GM18868 (cell line): ENCODE data around the gene FEN1.

ENCODE experiments used
- ATAC-seq: cut with Tn5 transposase; IDR thresholded peaks from one replicate; pipeline ENCODE4 v1.9.1; 2021; ENCODE audit warnings: mild to moderate bottlenecking, moderate library complexity; ENCODE audit not compliant: unreplicated experiment

The FEN1 gene

DNA sequence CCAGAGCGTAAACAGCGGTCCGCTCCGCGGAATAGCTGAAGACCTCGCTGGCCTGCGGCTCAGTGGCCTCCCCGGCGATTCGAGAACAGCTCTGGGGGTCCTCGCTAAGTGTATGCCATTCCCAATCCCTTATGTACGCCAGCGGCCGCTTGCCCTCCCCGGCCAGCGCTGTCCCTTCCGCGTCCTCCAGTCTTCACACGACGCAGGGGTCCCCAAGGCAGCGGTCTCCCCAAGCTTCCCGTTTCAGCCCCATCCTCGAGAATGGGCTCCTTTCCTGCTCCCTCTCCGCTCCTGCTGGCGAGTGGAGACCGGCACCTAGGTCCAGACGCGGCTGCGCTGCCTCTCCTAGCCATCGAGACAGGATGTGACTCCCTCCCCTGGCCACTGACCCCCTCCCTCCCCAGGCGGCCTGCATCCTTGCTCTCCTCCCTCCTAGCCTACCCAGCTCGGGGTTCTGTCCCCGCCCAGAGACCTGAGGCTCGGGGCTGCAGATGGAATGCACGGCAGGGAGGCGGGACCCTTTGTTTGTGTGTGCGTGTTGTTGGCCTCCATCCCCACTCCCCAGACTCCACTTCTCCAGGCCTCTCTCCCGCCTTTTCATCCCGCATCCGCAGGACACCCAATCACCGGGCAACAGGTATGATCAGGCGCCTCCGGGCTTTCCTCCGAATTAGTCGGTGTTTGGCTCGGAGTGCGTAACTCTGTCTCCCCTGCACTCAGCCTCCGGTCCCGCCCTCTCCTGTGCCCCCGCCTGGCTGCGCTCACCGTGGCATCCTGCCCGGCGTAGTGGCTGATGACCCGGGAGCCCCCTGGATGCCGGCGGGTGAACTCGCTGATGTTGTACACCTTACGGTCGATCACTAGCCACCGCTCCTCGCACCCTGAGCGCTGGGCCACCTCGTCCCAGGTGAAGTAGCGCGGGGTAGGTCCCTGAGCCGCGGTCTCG is 23.4 kb downstream of the FEN1 start:
- ATAC-seq = peak; percentile 35

DNA sequence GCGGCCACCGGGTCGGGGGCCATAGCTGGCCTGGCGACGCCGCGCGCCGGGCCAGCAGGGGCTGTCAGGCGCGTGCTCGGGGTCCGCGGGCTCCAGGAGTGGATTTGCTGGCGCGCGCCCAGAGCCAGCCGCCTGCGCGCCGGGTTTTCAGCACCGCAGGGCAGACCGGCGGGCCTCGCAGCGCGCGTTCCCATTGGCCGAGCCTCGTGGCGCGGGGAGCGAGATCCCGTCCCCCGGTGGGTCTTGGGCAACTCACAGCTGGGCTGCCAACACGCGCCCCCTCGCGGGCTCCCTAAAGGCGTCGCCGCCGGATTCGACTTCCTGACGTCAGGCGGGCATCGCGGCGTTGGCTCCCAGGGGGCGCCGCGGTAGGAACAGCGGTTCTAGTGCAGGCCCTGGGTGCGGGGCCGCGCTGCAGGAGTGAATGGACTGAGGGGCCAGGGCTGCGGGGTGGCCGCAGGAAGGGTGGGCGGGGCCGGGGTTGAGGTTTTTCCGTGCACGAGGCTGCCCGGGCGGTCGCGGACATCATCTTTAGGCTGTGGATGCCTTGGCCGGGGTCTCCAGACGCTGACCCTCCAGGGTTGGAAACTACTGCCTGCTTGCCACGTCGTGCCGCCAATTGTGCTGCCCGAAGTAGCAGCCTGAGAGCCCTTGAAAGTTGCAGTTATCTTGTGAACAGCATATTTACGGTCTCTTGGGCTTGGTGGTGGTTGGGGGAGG is 24.2 kb downstream of the FEN1 start, which contains the start of gene FADS1:
Gene FADS1, minus strand, starts transcription at position 268 of the 720 bp plus-strand sequence. Its CDS starts 74 bp downstream, at position 194.
- peak; percentile 62 for ATAC-seq

- no peak for ATAC-seq
Observed at GRCh38 chr11:61817471-61818202, 24.9 kb downstream of the FEN1 start.

GRCh38 chr11:61820174-61820573 is 27.5 kb downstream of the FEN1 start:
- ATAC-seq = no peak

DNA sequence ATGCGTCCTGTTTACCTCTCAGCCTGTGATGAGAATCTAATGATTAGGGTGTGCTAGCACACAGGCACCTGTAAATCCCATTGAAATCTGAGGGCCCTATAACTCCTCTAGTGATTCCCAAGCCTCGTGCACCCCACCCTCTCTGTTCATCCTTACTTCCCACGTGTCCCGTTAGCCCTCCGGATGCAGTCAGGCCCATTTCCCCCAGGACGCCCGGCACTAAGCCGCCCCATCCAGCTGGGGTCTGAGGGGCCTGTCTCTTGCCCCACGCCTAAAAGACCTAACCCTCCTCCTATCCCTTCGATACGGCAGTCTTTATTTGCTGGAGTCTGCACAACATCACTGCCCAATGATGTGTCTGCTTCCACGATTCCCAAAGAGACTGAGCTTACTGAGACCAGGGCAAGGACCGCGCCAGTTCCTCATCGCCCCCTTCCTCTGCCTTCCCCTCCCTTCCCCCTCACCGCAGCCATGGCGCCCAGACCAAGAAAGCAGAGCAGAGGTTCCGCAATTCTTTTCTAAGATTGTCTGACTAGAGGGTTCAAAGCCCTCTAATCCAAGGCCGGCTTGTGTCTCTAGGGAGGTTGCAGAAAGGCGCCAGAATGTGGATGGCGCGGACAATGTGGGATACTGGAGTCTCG is 34.3 kb downstream of the FEN1 start:
- peak; percentile 5 for ATAC-seq

DNA sequence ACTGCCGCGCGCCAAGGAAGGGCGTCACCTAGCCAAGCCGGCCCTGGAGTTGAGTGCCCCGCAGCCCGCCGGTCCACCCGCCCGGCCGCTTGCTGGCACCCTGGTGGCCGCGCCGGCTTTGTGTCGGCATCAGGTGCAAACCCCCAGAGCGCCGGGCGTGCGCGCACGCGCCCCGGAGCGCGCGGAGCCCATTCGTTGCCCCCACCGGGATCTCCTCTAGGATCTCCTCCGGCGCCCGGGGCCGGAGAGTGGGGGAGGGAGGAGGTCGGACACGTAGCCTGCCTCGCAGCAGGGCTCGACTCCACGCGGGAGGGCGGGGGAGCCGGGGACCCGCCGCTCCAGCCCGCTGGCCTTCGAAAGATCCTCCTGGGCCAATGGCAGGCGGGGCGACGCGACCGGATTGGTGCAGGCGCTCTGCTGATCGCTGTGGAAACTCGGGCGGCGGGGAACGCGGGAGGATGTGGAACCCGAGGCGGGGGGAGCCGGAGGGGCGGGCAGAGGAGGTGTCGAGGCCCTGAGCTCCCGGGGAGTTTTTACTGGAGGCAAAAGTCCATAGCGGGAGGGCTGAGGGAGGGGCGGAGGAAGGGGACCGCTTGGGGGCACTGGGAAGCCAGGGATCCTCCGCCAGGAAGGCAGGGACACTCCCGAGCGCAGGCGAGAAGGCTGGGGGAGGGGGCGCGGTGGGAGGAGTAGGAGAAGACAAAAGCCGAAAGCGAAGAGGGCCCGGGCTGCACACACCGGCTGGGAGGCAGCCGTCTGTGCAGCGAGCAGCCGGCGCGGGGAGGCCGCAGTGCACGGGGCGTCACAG is 35.1 kb downstream of the FEN1 start, which contains the start of gene FADS2:
Gene FADS2, plus strand, starts transcription at position 730 of the 808 bp plus-strand sequence. CDS start 91 bp downstream, outside the sequence.
- peak; percentile 79 for ATAC-seq

DNA sequence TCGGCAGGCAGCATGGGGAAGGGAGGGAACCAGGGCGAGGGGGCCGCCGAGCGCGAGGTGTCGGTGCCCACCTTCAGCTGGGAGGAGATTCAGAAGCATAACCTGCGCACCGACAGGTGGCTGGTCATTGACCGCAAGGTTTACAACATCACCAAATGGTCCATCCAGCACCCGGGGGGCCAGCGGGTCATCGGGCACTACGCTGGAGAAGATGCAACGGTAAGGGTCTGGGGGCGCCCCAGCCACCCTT is 35.6 kb downstream of the FEN1 start:
- ATAC-seq = no peak

DNA sequence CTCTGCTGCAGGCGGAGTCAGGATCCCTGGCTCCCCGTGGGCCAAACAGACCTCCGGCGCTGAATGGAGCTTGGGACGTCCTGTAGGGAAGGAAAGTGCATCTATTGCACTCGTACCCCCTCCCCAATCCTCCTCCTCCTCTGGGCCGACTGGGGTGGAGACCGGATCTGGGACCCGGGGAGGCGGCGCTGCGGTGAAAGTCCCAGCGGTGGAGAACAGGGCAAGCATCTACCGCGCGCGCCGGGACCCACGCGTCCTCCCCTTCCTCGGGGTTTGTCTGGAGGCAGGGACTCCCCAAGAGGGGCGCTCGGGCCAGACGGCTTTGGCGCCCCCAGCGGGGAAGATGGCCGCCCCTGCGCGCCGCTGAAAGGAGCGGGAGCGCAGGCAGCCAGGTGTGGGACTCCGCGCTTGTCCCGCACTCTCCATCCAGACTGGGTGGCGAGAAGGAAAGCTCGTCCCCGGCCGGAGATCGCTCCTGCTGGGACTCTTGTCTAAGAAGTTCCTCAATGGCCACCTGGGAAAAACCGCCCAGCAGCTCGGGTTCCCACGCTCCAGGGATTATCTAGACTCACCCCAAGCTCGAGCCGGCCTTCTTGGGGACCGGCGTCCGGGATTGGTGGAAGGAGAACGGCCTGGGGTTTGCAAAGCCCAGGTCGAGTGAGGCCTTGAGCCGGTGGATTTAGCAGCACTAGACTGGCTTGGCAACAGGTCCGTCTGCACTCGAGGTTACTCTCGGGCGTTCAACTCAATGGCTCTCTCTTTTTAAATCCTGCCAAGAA is 36.1 kb downstream of the FEN1 start:
- ATAC-seq = peak; percentile 29

- no peak for ATAC-seq
Observed at GRCh38 chr11:61829806-61830205, 37.1 kb downstream of the FEN1 start.

- ATAC-seq = no peak
Observed at GRCh38 chr11:61830237-61831105, 37.8 kb downstream of the FEN1 start.

- no peak for ATAC-seq
Observed at GRCh38 chr11:61832207-61832606, 39.5 kb downstream of the FEN1 start.

GRCh38 chr11:61832754-61833153 is 40.0 kb downstream of the FEN1 start:
- no peak for ATAC-seq

- ATAC-seq = no peak
Observed at GRCh38 chr11:61833471-61833870, 40.8 kb downstream of the FEN1 start.

DNA sequence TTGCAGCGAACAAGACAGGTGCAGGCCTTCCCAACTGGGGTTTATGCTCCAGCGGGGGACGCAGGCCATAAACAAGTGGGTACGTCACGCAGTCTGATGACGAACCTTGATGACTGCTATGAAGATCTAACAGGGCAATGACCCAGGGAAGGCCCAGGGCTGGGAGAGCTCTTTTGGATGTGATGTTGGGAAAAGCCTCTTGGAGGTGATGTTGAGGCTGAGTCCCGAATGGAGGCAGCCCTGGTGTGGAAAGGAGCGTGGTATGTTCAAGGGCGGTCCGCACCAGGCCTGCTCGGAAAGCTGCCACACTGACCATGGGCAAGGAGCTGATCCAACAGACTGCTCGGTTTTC is 41.2 kb downstream of the FEN1 start:
- no peak for ATAC-seq

GRCh38 chr11:61834278-61835048 is 41.8 kb downstream of the FEN1 start:
- ATAC-seq = peak; percentile 93

DNA sequence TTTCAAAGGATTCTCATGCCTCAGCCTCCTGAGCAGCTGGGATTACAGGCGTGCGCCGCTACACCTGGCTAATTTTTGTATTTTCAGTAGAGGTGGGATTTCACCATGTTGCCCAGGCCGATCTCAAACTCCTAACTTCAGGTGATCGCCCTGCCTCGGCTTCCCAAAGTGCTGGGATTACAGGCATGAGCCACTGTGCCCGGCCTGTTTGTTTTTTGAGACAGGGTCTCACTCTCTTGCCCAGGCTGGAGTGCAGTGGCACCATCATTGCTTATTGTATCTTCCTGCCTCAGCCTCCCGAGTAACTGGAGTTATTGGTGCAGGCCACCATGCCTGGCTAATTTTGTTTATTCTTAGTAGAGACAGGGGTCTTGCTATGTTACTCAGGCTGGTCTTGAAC is 43.5 kb downstream of the FEN1 start:
- ATAC-seq = no peak

- no peak for ATAC-seq
Observed at GRCh38 chr11:61837411-61838005, 44.8 kb downstream of the FEN1 start.
